GM19372 (cell line): Measurements from ENCODE around the gene CALD1.

ENCODE experiments used
- ATAC-seq: cut with Tn5 transposase; IDR thresholded peaks from one replicate; pipeline ENCODE4 v1.9.1; 2021; ENCODE audit warnings: mild to moderate bottlenecking, low read depth, moderate library complexity; ENCODE audit not compliant: unreplicated experiment

Gene CALD1

GRCh38 chr7:134888141-134888740 lies 108.8 kb downstream of the CALD1 start:
- no peak for ATAC-seq

GRCh38 chr7:134890246-134891240 lies 111.1 kb downstream of the CALD1 start:
- no peak for ATAC-seq

- ATAC-seq = no peak
Observed at GRCh38 chr7:134891262-134891695, 111.8 kb downstream of the CALD1 start.

GRCh38 chr7:134891696-134892678 lies 112.6 kb downstream of the CALD1 start:
- ATAC-seq = no peak

GRCh38 chr7:134892963-134893362 lies 113.5 kb downstream of the CALD1 start:
- ATAC-seq = no peak

- ATAC-seq = no peak
Observed at GRCh38 chr7:134893920-134894319, 114.5 kb downstream of the CALD1 start.

GRCh38 chr7:134894928-134895327 lies 115.5 kb downstream of the CALD1 start:
- ATAC-seq = no peak

GRCh38 chr7:134896073-134896472 lies 116.6 kb downstream of the CALD1 start:
- no peak for ATAC-seq

GRCh38 chr7:134897936-134898335 lies 118.5 kb downstream of the CALD1 start:
- no peak for ATAC-seq

- no peak for ATAC-seq
Observed at GRCh38 chr7:134899729-134900128, 120.3 kb downstream of the CALD1 start.

GRCh38 chr7:134900166-134900982 lies 120.9 kb downstream of the CALD1 start:
- ATAC-seq = peak; percentile 74

GRCh38 chr7:134901389-134902020 lies 122.1 kb downstream of the CALD1 start:
- no peak for ATAC-seq

GRCh38 chr7:134902058-134902457 lies 122.6 kb downstream of the CALD1 start:
- ATAC-seq = no peak

GRCh38 chr7:134903073-134903790 lies 123.8 kb downstream of the CALD1 start:
- ATAC-seq = no peak

GRCh38 chr7:134905375-134905774 lies 125.9 kb downstream of the CALD1 start:
- no peak for ATAC-seq

GRCh38 chr7:134907000-134907399 lies 127.6 kb downstream of the CALD1 start:
- ATAC-seq = no peak

- ATAC-seq = no peak
Observed at GRCh38 chr7:134907639-134908038, 128.2 kb downstream of the CALD1 start.

GRCh38 chr7:134908289-134908688 lies 128.9 kb downstream of the CALD1 start:
- ATAC-seq = peak; percentile 59
